Sciatic nerve (tissue), 2 donors: ENCODE results near the gene PRR29. TPM values are rescaled to one million over a fixed set of nuclear protein-coding genes. Genes with fewer than 3 reads are reported as not detected.
A peak's percentile ranks its signal among the peaks of the same experiment; 100 is the strongest.

ENCODE experiments used
- ATAC-seq: fragments of 200-7000 bp; cut with Tn5 transposase; one replicate; pipeline ENCODE4 v1.9.1; 2020; ENCODE audit warnings: mild to moderate bottlenecking, moderate library complexity
- DNase-seq: peaks from one replicate; pipeline ENCODE4 v3.0.0-alpha.2; 2020; ENCODE audit warnings: low spot score
- intact Hi-C: fragments of 100-400 bp; cut with DNase I; formaldehyde crosslinking; loops from one replicate; pipeline ENCODE4 v1.14.2; 2022
- total RNA-seq: library from RNA; stranded (reverse); fragmentation: NEBNext Ultra II Directional; extraction: Animal tissue kit (Norgen Biotek cat#: 25700); gene quantifications from one replicate; pipeline ENCODE4 v1.2.1, GENCODE V29; 2021
- donor health status: DM: no; HTN: no; CAD: no.
- donor health status: DM: no; HTN: no; CAD: no.

Gene PRR29
- total RNA-seq, 1 donor from 2014 or later, result 1.0 TPM

DNA sequence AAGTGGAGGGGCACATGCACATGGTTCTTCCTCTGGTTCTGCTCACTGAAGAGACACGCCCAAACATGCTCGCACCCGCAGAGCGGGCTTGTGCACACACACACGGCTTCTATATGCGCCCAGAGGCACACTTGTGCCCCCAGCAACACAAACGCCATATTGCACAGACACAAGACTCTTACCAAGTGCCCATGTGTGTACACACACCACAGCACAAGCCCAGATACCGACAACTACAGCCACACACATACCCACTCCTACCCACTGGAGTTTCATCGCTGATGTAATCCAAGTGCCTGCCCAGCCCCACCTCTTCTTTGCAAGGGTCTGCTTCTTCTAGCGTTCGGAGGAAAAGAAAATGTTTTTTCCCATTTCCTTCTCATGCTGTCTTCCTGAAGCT is 6.5 kb upstream of the PRR29 start:
- intact Hi-C loops, result no loop called here
- ATAC-seq, result no peak
- peak; percentile 35 for DNase-seq

GRCh38 chr17:63993368-63993985 is 4.7 kb upstream of the PRR29 start:
- intact Hi-C loops, result no loop called here
- DNase-seq (peak; percentile 47), ATAC-seq (no peak)

GRCh38 chr17:63995626-63996025 is 2.5 kb upstream of the PRR29 start:
- intact Hi-C loops, result no loop called here
- ATAC-seq, result no peak
- DNase-seq, result peak; percentile 27

- ATAC-seq (no peak), DNase-seq (peak; percentile 41)
- intact Hi-C loops, result no loop called here
Measured at GRCh38 chr17:63996430-63997182, 1.5 kb upstream of the PRR29 start.

DNA sequence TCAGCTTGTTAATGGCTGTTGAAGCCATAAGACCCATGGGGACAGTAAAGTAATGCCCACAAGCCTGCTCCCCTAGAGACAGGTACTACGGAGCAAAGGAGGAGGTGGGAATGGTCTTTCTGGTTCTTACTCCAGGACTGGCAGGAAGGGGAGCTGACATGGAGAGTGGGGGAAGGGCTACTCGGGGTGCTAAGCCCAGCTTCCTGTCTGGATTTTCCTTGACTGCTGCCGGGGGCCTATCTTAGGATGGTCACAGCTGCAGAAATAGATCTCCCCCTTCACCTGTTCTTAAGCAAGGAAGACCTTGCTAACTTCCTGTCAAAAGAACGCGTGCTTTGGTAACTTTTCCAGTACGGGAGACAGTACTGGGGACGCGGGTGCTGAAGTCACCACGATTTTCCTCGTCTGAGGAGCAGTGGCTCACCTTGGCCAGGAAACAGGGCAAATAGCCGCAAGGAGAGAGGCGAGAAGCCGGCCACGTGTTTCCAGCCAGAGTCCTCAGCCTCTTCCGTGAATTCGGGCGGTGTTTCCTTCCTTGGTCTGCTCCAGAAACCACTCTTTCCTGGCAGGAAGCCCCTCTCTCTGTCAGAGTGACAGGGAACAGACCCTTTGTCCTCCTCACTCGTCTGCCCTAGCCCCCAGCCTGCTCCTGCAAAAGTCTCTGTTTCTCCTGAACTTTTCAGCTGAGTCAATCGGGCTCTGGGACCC is 656 bp upstream of the PRR29 start:
- ATAC-seq, result no peak
- intact Hi-C loops, result no loop called here
- DNase-seq, result peak; percentile 46

- no peak for ATAC-seq
- peak; percentile 50 for DNase-seq
- intact Hi-C loops, result no loop called here
Measured at GRCh38 chr17:63998721-63999679, 849 bp downstream of the PRR29 start.

- intact Hi-C loops, result no loop called here
- ATAC-seq, result no peak
- DNase-seq, result peak; percentile 47
Measured at GRCh38 chr17:63999680-64000531, 1.8 kb downstream of the PRR29 start.

DNA sequence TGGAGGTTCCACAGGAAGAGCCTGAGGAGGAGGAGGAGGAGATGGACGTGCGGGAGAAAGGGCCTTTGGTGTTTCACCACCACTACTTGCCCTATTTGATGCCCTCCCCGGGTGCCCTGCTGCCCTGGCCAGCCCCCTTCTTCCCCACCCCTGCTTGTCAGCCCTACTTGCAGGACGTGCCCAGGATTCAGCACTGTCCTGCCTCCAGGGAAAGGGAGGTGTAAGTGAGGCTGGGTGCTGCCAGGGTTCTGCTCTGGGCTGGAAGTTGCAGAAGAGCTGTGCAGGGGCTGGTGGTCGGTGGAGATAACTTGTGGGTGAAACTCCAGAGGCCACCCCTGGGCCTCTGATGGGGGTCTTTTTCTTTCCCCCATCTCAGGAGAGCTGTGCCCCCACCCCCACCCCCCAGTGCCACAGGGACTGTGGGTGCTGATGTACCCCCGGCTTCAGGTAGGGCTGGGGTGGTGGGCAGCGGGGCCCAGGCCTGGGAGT is 3.0 kb downstream of the PRR29 start:
- no peak for ATAC-seq
- peak; percentile 53 for DNase-seq
- intact Hi-C loops, result no loop called here

- intact Hi-C loops, result no loop called here
- DNase-seq (peak; percentile 67), ATAC-seq (peak; percentile 72)
Measured at GRCh38 chr17:64001763-64002529, 3.8 kb downstream of the PRR29 start.

DNA sequence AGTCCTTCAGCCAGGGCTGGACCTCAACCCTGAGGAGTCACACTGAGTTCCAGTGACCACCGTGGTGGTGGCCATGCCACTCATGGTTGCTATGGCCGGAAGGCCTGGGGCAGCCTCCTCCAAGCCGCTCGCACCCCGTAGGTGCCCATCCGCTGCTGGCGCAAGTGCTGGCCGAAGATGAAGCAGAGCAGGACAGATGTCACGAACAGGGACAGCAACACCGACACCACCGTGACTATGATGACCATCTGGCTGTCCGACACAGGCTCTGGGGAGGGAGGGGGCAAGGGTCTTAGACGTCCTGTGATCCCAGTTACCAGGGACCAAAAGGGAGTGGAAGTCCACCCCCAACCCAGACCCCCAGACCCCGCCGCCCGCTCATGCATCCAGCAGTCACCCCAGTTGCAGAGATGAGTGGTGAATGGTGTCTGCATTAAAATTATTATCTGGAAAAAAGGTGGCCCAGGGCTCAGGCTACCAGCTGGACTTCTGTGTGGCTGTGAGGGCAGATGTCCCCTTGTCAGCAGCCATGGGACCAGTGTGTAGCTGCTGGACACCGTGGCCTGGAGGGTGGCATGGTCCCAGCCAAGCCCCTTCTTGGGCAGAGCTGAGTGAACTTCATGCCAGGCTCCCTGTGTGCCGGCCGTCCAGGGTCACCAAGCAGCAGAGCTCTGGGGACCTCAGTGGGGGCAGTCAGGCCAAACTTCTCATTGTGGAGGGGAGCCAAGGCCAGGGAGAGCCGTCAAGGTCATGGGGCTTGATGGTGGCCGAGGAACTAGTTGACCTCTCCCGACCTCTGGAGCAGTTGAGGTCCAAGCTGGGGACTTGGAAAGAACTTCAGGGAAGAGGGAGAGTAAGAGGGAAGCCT is 4.7 kb downstream of the PRR29 start:
- DNase-seq, result peak; percentile 52
- intact Hi-C loops, result no loop called here
- no peak for ATAC-seq

- DNase-seq, result peak; percentile 36
- intact Hi-C loops, result no loop called here
Measured at GRCh38 chr17:64003526-64004121, 5.5 kb downstream of the PRR29 start.

GRCh38 chr17:64004218-64004770 is 6.1 kb downstream of the PRR29 start:
- intact Hi-C loops, result no loop called here
- DNase-seq (peak; percentile 39), ATAC-seq (no peak)

More at GRCh38 chr17:64003526-64004121, 5.5 kb downstream of the PRR29 start:
- no peak for ATAC-seq

GRCh38 chr17:64004903-64005733 is 7.0 kb downstream of the PRR29 start:
- DNase-seq (peak; percentile 39), ATAC-seq (no peak)
- intact Hi-C loops, result no loop called here

DNA sequence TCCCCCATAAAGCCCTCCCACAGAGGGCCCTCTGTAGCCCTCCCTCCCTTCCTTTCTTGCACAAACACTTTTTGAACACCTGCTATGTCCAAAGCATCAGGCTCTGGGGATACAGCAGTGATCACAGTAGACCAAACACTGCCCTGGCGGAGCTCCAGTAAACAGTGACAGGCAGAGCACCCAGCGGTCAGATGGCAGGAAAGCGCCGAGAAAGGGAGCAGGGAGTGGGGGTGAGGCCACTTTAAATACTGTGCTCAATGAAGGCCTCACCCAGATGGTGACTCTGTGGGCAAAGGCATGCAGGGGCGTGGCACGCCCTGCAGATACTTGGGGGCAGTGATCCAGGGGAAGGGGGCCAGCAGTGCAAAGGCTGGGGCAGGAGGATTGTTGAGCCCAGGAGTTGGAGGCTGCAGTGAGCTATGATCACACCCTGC is 7.6 kb downstream of the PRR29 start:
- DNase-seq (peak; percentile 58), ATAC-seq (no peak)
- intact Hi-C loops, result no loop called here
